Coronary artery (tissue), 2 donors: ENCODE data around the gene UROS.
A peak's percentile ranks its signal among the peaks of the same experiment; 100 is the strongest.

Experiments used
- DNase-seq: peaks from one replicate; pipeline ENCODE4 v3.0.0-alpha.2; 2017; ENCODE audit warnings: low spot score
- H3K27ac ChIP-seq, 2 donors: fragments of 200-600 bp; sonication (generic); one replicate each; pipeline ENCODE4 v1.5.1; 2016 to 2019
- H3K4me3 ChIP-seq: fragments of 200-600 bp; sonication (generic); 2 replicates; pipeline ENCODE4 v1.5.1; 2016; ENCODE audit warnings: mild to moderate bottlenecking, moderate library complexity
- TF ChIP-seq, protein P1 (sequence below): fragments of 200-600 bp; sonication (generic); IDR thresholded peaks from one replicate; pipeline ENCODE4 v1.5.1; 2019; ENCODE audit warnings: antibody characterized with exemption

The UROS gene

DNA sequence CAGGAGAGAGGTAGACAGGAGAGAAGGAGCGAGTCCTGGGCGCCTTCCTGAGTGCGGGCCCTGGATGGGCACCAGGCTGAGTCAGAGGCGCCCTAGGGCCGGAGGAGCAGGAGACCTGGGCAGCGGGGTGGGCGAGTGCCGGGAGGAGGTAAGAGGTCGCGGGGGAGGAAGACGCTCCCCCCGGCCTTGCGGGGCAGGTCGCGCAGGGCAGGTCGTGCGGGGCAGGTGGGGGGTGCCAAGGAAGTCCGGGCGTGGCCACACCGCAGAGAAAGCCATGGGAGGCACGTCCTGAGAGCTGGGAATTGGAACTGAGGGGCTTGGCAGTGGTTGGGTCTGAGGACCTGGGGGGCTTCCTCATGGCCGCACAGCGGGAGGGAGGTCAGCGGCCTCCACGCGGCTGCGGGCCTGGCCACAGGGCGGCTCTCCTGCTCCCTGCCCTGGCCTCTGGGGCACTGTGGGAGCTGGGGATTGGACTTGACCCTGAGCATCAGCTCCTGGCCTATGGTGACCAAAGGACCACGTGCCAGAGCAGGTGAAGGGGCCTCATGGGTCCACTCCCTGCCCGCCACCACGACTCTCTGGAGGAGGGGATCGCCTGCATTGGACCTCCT, 48.4 kb downstream of the UROS start:
- Histone ChIP-seq H3K27ac (no peak overlapping the region), H3K4me3 (no peak overlapping the region)
- TF ChIP-seq, protein P1, sequence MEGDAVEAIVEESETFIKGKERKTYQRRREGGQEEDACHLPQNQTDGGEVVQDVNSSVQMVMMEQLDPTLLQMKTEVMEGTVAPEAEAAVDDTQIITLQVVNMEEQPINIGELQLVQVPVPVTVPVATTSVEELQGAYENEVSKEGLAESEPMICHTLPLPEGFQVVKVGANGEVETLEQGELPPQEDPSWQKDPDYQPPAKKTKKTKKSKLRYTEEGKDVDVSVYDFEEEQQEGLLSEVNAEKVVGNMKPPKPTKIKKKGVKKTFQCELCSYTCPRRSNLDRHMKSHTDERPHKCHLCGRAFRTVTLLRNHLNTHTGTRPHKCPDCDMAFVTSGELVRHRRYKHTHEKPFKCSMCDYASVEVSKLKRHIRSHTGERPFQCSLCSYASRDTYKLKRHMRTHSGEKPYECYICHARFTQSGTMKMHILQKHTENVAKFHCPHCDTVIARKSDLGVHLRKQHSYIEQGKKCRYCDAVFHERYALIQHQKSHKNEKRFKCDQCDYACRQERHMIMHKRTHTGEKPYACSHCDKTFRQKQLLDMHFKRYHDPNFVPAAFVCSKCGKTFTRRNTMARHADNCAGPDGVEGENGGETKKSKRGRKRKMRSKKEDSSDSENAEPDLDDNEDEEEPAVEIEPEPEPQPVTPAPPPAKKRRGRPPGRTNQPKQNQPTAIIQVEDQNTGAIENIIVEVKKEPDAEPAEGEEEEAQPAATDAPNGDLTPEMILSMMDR: no peak
- DNase-seq: no peak

GRCh38 chr10:125773687-125774543, 49.1 kb downstream of the UROS start:
- no peak for DNase-seq
- H3K4me3 ChIP-seq: no peak overlapping the region
- no peak overlapping the region for H3K27ac ChIP-seq
- TF ChIP-seq, protein P1: no peak

DNA sequence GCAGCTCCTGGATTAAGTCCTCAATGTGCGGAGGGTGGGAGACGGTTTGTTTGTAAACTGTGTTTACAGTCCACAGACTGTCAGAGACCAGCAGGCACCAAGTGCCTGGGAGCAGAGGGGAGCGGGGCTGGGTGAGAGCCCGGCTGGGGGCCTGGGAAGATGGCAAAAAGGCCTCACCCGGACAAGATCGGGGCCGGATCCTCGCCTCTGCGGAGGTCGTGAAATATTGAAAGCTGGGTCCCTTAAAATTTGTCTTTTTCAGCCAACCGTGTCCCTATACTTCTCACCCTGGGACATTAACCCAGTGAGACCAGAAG, 50.2 kb downstream of the UROS start:
- TF ChIP-seq, protein P1: no peak
- Histone ChIP-seq H3K27ac (no peak overlapping the region), H3K4me3 (no peak overlapping the region)
- DNase-seq: no peak

DNA sequence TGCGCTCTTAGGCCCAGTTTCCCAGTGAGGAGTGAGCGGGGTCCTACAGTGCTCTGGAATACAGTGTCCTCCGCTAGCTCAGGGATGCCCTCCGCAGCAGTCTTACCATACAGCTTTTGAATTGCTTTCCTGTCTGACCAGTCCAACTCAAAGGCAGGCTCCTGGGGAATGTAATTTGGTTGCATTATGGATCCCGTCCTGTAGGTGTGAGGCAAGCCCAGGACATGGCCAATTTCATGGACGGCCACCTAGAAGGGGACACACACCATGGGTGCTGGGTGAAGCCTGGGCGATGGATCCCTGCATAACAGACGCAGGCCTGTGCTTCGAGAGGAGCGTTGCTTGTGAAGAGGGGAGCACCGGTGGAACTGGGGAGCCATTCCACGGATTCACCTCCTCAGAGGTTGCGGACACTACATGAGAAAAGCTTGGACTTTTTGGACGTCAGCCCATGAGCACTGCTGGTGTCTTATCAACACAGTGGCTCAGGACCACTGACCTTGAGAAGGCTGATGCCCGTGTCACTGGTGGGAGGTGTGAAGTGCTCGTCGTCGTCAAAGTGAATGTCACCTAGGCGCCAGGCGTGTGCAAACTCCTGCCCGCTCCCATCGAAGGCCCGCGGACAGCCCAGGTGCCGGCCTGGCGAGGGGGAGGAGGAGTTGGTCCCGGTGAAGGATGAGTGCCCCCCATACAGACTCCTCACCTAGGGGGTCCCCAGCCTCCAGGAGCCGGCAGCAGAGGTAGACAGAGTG, 50.8 kb downstream of the UROS start:
- no peak for DNase-seq
- Histone ChIP-seq H3K27ac (no peak overlapping the region), H3K4me3 (no peak overlapping the region)
- TF ChIP-seq, protein P1: no peak

DNA sequence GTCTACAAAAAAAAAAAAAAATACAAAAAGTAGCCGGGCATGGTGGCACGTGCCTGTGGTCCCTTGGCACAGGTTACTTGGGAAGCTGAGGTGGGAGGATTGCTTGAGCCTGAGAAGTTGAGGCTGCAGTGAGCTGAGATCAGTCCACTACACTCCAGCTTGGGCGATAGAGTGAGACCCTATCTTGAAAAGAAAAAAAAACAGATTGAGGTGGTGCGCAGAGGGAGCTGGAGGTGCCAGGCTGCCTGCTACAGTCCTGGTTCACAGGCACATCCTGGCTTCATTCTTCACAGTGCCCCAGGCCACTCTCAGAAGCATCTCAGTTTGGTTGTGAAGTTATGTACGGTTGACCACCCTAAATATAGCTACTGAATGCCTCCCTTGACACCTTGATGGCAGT, 52.2 kb downstream of the UROS start:
- TF ChIP-seq, protein P1: no peak
- DNase-seq: no peak

GRCh38 chr10:125769175-125769574, 53.9 kb downstream of the UROS start:
- no peak overlapping the region for H3K4me3 ChIP-seq
- TF ChIP-seq, protein P1: no peak
- peak overlapping the region; percentile 5 to 34 for H3K27ac ChIP-seq
- no peak for DNase-seq

More for the DNA sequence above, 52.2 kb downstream of the UROS start:
- Histone ChIP-seq H3K27ac (no peak overlapping the region), H3K4me3 (no peak overlapping the region)
